Frontal cortex (tissue), 4 donors: Measurements from ENCODE around the gene BTLA. TPM values are rescaled to one million over a fixed set of nuclear protein-coding genes. Genes with fewer than 3 reads are reported as not detected.
"Not testable (repeated sequence)": the region's sequence is repeated elsewhere in the genome, so short reads cannot be mapped to it uniquely, and the experiment has no call there.

ENCODE experiments used
- DNase-seq, 2 donors: peaks; one replicate each; pipeline ENCODE4 v3.0.0; 2012; ENCODE audit warnings: low spot score in 2 of 2
- FAIRE-seq: peaks from 2 replicates; lab custom pipeline; 2012; peaks lifted over from hg19 to GRCh38; lab: Jason Lieb, UNC
- total RNA-seq: library from RNA; depleted of rRNA; stranded (reverse); fragments of >200 nt; gene quantifications from one replicate; pipeline ENCODE4 v1.2.3, GENCODE V29; 2014
- donor health status: control.
- donor health status: control.
- donor health status: control.

BTLA gene
- under 0.01 TPM for total RNA-seq

DNA sequence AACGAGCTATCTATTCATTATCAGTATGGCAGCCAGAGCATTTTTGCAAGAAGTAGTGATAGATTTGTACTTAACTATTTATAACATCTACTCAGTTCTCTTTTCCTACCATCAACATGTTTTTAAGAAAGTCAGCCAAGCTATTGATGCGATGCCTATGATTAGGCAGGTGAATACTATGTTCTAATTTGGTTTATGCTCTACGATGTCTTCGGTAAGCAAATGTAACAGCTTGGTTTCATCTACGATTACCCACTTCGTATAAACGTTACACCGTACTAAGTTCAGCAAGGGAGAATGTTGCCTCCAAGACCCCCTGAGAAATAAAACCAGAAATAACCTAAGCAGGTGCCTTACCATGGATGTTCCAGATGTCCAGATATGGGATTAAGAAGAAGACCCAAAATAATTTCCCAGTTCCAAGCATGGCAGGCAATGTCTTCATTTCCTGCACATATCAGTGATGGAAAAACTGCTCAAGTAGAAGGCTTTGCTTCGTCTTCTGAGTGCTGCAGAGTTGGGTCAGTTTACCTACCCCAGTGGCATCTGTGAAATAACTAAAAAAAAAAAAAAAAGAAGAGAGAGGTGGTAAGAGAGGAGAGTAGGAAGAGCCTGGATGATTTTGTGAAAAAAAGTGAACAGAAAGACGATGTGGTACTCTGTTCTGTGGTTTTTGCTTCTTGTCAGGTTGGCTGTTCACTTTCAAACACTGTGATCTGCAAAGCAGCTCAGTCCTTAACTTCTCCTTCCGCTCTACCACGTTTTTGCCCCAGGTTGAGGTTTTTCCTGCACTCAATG lies at the start of gene BTLA:
Gene BTLA, minus strand, starts transcription at position 559 of the 798 bp plus-strand sequence. Its CDS starts 114 bp downstream, at position 445.
- no peak for DNase-seq
- FAIRE-seq = no peak

GRCh38 chr3:112546216-112546759 lies 47.0 kb upstream of the BTLA start:
- FAIRE-seq = no peak
- DNase-seq = no peak

DNA sequence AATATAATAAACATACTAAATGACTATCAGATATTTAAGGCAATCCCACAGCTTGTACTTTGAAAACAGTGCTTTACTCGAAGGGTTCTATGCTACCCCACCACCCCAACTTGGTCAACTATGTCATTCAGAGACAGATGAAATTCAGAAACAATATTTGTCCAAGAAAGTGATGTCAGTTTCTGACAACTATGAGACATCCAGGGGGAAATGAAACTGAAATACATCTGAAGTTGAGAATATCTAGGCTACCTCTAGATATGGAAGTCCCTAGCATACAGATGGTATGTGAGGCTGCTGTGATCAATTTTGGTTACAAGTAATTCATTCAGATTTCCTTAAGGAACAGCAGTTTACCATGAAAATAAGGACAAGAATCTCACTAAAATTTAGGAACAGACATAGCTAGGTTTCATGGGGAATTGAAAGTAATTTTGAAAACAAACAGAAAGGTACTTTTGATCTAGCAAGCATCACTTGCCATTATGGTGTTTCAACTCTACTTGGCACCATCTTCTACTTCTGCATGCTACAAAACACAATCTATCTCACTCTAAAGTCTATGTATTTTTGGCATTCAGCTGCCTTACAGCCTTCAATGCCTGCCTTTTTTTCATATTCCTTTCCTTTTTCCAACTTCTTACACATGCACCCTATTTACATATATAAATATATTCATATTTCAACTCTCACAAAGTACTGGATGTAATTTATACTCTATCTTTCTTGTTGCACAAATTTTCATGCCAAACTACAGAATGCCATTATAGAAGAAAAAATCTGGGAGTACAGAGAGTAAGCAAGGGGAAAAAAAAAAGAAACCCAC lies 40.8 kb upstream of the BTLA start:
- FAIRE-seq = no peak
- no peak for DNase-seq

- DNase-seq (no peak), FAIRE-seq (peak; percentile 94)
Observed at GRCh38 chr3:112531358-112531781, 32.1 kb upstream of the BTLA start.

DNA sequence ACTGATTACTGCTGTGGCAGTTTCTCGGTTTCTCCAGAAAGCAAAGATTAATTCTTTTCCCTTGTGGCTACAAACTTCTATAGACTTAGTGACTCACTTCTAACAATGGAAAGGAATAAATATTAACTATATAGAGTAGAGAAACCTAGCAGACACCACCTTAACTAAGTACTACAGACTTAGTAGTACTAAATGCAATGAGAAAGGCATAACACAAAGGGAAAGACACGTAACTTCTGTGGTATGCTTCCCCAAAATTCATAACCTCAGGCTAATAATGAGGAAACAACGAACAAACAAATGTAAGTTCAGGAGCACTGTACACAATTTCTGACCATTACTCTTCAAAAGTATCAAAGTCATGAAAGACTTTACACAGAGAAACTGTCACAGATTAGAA lies 31.3 kb upstream of the BTLA start:
- DNase-seq (no peak), FAIRE-seq (no peak)

GRCh38 chr3:112524127-112524526 lies 24.9 kb upstream of the BTLA start:
- not testable (repeated sequence) for DNase-seq, FAIRE-seq

GRCh38 chr3:112519424-112520001 lies 20.2 kb upstream of the BTLA start:
- peak; percentile 96 for FAIRE-seq
- peak; percentile 10 to 31 for DNase-seq

DNA sequence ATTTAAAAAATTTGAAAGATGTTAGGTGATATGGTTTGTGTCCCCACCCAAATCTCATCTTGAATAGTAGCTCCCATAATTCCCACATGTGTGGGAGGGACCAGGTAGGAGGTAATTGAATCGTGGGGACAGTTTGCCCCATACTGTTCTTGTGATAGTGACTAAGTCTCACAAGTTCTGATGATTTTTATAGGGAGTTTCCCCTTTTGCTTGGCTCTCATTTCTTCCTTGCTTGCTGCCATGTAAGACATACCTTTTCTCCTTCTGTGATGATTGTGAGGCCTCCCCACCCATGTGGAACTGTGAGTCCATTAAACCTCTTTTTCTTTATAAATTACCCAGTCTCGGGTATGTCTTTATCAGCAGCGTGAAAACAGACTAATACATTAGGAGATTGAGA lies 19.7 kb upstream of the BTLA start:
- not testable (repeated sequence) for DNase-seq, FAIRE-seq

- no peak for FAIRE-seq
- DNase-seq = no peak
Observed at GRCh38 chr3:112514527-112515128, 15.4 kb upstream of the BTLA start.

DNA sequence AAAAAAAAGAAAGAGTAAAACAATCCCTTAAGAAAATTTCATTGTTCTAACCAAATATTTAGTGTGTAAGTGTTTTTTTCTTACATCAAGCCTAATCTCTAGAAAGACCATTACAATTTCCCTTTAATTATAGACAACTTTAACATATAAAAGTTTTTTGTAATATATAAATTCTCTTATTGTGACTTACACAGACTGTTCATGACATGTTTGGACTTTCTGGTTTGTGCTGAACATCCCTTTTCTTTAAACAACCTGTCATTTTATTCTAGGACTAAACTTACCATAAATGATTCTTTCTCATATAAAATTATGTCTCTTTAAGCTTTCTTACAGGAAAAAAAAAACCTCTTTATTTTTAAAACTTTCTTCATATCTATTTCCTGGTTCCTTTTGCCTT lies 13.0 kb upstream of the BTLA start:
- FAIRE-seq (peak; percentile 69), DNase-seq (no peak)

DNA sequence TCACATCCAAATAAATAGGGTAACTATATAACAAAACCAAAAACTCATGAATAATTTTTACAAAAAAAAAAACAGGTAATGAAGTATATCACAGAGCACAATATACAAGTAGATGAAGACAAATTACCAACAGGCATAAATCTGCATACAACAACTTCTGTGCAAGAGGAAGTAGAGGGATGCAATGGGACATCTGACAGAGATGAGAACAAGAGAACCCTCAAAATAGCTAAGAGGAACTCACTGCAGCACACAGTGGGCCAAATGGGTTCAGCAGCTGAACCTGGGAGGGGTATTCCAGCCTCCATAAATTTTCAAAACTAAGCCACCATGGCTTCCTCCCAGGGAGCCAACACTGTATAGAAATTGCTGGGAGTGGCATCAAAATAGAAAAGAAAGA lies 9.6 kb upstream of the BTLA start:
- no peak for FAIRE-seq
- DNase-seq = no peak

DNA sequence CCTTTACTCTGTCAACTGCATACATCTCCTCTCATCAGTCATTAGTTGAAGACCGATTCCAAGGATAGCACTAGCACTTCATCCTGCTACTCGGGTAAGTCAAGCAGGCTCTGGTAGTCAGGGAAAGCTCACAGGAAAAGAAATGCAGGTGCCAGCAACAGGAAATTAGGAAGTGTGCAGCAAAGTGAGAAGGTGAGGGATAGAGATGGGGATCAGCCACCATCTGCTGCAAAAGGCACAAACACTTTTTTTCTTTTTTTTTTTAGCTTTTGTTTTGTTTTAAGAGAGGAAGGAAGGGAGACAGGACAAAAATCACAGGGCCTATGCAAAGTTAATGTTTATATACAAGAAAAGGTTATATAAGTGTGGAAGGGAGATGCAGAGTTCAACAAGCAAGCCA lies 9.0 kb upstream of the BTLA start:
- DNase-seq (no peak), FAIRE-seq (no peak)

DNA sequence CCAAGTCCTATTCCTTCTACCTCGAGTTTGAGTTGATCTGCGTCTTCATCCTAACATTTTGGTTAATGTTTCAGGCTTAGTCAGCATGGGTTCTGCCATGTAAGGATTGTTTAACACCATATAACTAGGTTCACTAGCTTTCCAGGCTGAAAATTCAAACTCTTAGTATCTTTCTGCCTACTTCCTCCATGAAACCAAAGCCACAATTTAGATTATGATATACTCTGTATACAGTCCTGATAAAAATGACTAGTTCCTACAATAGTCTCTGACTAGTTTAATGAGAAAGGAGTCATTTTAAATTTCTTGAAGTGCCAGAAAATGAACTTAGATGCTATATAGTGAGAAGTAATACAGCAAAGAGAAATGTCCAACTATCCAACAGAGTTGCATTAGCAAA lies 6.6 kb upstream of the BTLA start:
- no peak for FAIRE-seq
- DNase-seq = no peak

DNA sequence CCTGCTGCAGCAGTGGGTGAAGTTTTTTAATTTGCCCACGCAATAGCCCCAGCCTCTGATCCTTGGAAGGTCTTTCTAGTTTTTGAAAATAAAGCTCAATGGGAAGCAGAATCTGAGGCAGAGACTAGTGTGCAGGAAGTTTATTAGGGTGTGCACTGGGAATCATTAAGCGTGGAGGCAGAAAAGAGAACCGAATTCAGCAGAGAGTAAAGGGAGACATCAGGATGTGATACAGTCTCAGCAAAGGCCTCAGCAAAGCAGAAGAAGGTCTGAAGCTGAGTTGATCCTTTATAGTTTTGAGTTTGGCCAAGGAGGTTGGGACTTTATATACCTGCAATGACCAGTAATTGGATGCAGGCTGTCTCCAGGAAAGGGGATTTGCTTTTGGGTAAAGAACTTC lies 4.9 kb upstream of the BTLA start:
- DNase-seq (no peak), FAIRE-seq (no peak)

GRCh38 chr3:112503304-112503972 lies 4.2 kb upstream of the BTLA start:
- no peak for FAIRE-seq

GRCh38 chr3:112500621-112501020 lies 1.3 kb upstream of the BTLA start:
- DNase-seq = no peak
- FAIRE-seq = no peak

More at GRCh38 chr3:112503304-112503972, 4.2 kb upstream of the BTLA start:
- DNase-seq = no peak

GRCh38 chr3:112497897-112498548 lies 1.2 kb downstream of the BTLA start:
- no peak for FAIRE-seq
- no peak for DNase-seq

DNA sequence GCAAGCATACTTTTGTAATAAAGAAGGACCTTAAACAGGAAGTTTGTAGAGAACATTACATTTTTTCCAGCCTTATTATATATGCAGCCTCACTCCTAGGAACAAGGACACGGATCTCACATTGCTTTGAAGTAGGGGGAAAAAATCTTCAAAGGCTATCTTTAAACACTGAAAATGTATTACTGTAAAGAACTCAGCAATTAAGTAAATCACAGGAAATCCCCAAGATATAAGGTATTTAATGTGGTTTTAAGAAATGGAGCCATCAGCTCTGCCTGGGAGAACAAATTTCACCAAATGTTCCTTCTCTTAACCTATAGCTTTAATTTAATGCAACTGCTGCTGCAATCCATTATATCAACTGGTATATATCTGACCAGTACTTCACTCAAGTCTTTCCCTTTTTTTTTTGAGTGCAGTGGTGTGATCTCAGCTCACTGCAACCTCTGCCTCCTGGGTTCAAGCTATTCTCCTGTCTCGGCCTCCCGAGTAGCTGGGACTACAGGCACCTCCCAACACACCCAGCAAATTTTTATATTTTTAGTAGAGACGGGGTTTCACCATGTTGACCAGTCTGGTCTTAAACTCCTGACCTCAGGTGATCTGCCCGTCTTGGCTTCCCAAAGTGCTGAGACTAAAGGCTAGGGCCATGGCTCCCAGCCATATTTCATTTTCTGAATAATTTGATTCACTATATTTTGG lies 2.8 kb downstream of the BTLA start:
- DNase-seq (no peak), FAIRE-seq (no peak)
